OCI-LY3 (cell line): ENCODE data around the gene CTNNB1.

Experiments
- H2AFZ ChIP-seq: fragments of 200-600, 300-600 bp; shearing (Covaris generic); 2 replicates; pipeline ENCODE4 v1.6.0; 2014; ENCODE audit warnings: antibody characterized with exemption, low read depth, low read length
- H3K27ac ChIP-seq: fragments of 200-600, 300-600 bp; sonication (generic); 2 replicates; pipeline ENCODE4 v1.5.1; 2014; ENCODE audit warnings: mild to moderate bottlenecking, low read length, moderate library complexity, mixed read lengths
- H3K27me3 ChIP-seq: fragments of 200-600, 300-600 bp; sonication (generic); 2 replicates; pipeline ENCODE4 v1.6.1; 2014; ENCODE audit warnings: low read depth, low read length, mixed read lengths
- H3K36me3 ChIP-seq: fragments of 200-600, 300-600 bp; sonication (generic); replicated peaks from 2 replicates; pipeline ENCODE3; 2014; ENCODE audit warnings: low read depth, low read length, mixed read lengths
- H3K4me1 ChIP-seq: fragments of 300-600, 200-600 bp; sonication (generic); 2 replicates; pipeline ENCODE4 v1.6.1; 2014; ENCODE audit warnings: low read length, mixed read lengths
- H3K4me2 ChIP-seq: fragments of 200-600, 300-600 bp; sonication (generic); 2 replicates; pipeline ENCODE4 v1.6.1; 2014; ENCODE audit warnings: low read length, mixed read lengths
- H3K4me3 ChIP-seq: fragments of 300-600, 200-600 bp; sonication (generic); 2 replicates; pipeline ENCODE4 v1.5.1; 2014; ENCODE audit warnings: antibody characterized with exemption, mild to moderate bottlenecking, low read length, moderate library complexity
- H3K79me2 ChIP-seq: fragments of 300-600, 200-600 bp; shearing (Covaris generic); 2 replicates; pipeline ENCODE4 v1.6.1; 2014; ENCODE audit warnings: mild to moderate bottlenecking, low read length, mixed read lengths
- H3K9ac ChIP-seq: fragments of 300-600, 200-600 bp; shearing (Covaris generic); 2 replicates; pipeline ENCODE4 v1.6.0; 2014; ENCODE audit warnings: mild to moderate bottlenecking, low read length, moderate library complexity
- H3K9me3 ChIP-seq: fragments of 200-600, 300-600 bp; shearing (Covaris generic); 2 replicates; pipeline ENCODE4 v1.6.1; 2014; ENCODE audit warnings: low read length, mixed read lengths; ENCODE audit not compliant: insufficient read depth
- H4K20me1 ChIP-seq: fragments of 200-600, 300-600 bp; sonication (generic); 2 replicates; pipeline ENCODE4 v1.6.1; 2016; ENCODE audit warnings: low read length, mixed read lengths; ENCODE audit not compliant: insufficient read depth
- CTCF ChIP-seq: fragments of 200-600, 300-600 bp; sonication (generic); IDR thresholded peaks from 2 replicates; pipeline ENCODE4 v1.5.1; 2014; ENCODE audit warnings: antibody characterized with exemption, low read length, low read depth
- EZH2phosphoT487 ChIP-seq: fragments of 200-600 bp; shearing (Covaris generic); IDR thresholded peaks from 2 replicates; pipeline ENCODE4 v1.6.1; 2018; ENCODE audit warnings: antibody characterized with exemption, mixed run types, low read depth

The CTNNB1 gene

GRCh38 chr3:41184394-41184793 is 14.9 kb upstream of the CTNNB1 start:
- Histone ChIP-seq H2AFZ (no peak overlapping the region), H3K4me1 (peaks cover 11% of the 10 kb centered on the region), H3K9ac (no peak overlapping the region), H3K4me3 (no peak overlapping the region), H4K20me1 (no peaks in the 10 kb centered on the region), H3K79me2 (no peaks in the 10 kb centered on the region), H3K9me3 (no peaks in the 10 kb centered on the region), H3K36me3 (no peaks in the 10 kb centered on the region), H3K27ac (no peak overlapping the region), H3K4me2 (no peak overlapping the region), H3K27me3 (peaks cover 13% of the 10 kb centered on the region; the same call in 1 of the 2 replicates)
- TF ChIP-seq CTCF (no peak), EZH2phosphoT487 (no peak)

- Histone ChIP-seq H3K27ac (no peak overlapping the region), H3K27me3 (0 out of 2 replicates have a peak, but pooled peaks cover 4% of the 10 kb centered on the region), H3K9me3 (no peaks in the 10 kb centered on the region), H3K36me3 (no peaks in the 10 kb centered on the region), H3K4me3 (no peak overlapping the region), H3K9ac (no peak overlapping the region), H3K79me2 (no peaks in the 10 kb centered on the region), H3K4me2 (no peak overlapping the region), H4K20me1 (no peaks in the 10 kb centered on the region), H3K4me1 (peaks cover 26% of the 10 kb centered on the region), H2AFZ (no peak overlapping the region)
- TF ChIP-seq EZH2phosphoT487 (no peak), CTCF (no peak)
Observed at GRCh38 chr3:41186297-41186696, 13.0 kb upstream of the CTNNB1 start.

GRCh38 chr3:41188306-41188705 is 11.0 kb upstream of the CTNNB1 start:
- H2AFZ ChIP-seq = 0 out of 2 replicates have a peak overlapping the region, but pooled peaks have one; percentile 40
- no peaks in the 10 kb centered on the region for H3K79me2 ChIP-seq
- H3K9ac ChIP-seq = no peak overlapping the region
- peak overlapping the region; percentile 4; the same call in 1 of the 2 replicates for H3K4me3 ChIP-seq
- no peak for TF ChIP-seq EZH2phosphoT487
- TF ChIP-seq CTCF = no peak
- 0 out of 2 replicates have a peak, but pooled peaks cover 4% of the 10 kb centered on the region for H3K27me3 ChIP-seq
- no peaks in the 10 kb centered on the region for H3K9me3 ChIP-seq
- no peaks in the 10 kb centered on the region for H3K36me3 ChIP-seq
- H3K4me2 ChIP-seq = peak overlapping the region; percentile 47
- H3K4me1 ChIP-seq = peaks cover 26% of the 10 kb centered on the region
- no peak overlapping the region for H3K27ac ChIP-seq
- no peaks in the 10 kb centered on the region for H4K20me1 ChIP-seq

- Histone ChIP-seq H4K20me1 (no peaks in the 10 kb centered on the region), H3K4me2 (peak overlapping the region; percentile 34)
Observed at GRCh38 chr3:41190509-41191284, 8.6 kb upstream of the CTNNB1 start.

More at GRCh38 chr3:41190509-41191284, 8.6 kb upstream of the CTNNB1 start:
- no peaks in the 10 kb centered on the region for H3K79me2 ChIP-seq
- peaks cover 26% of the 10 kb centered on the region for H3K4me1 ChIP-seq
- H3K4me3 ChIP-seq = no peak overlapping the region
- no peak overlapping the region for H3K27ac ChIP-seq
- H3K9ac ChIP-seq = no peak overlapping the region
- no peaks in the 10 kb centered on the region for H3K36me3 ChIP-seq
- peaks cover 12% of the 10 kb centered on the region; the same call in 1 of the 2 replicates for H3K27me3 ChIP-seq
- TF ChIP-seq CTCF = no peak
- no peak for TF ChIP-seq EZH2phosphoT487
- no peaks in the 10 kb centered on the region for H3K9me3 ChIP-seq
- H2AFZ ChIP-seq = no peak overlapping the region
